H1 (cell line): Measurements from ENCODE around the gene INPP5B. TPM values are rescaled to one million over a fixed set of nuclear protein-coding genes. Genes with fewer than 3 reads are reported as not detected.

Experiments used
- ATF2 ChIP-seq: IDR thresholded peaks from 2 replicates; pipeline ENCODE4 v1.6.1; 2012; ENCODE audit warnings: low read length, inconsistent platforms
- BACH1 ChIP-seq: IDR thresholded peaks from 2 replicates; pipeline ENCODE4 v1.6.1; 2012; ENCODE audit warnings: low read length, improper control_type of control experiment
- CBX8 ChIP-seq: fragments of 300-800, 300-1000 bp; sonication (generic); IDR thresholded peaks from 2 replicates; pipeline ENCODE4 v1.7.1; 2016; ENCODE audit warnings: low read depth, low read length, borderline replicate concordance
- CHD1 ChIP-seq: IDR thresholded peaks from 2 replicates; pipeline ENCODE4 v1.6.1; 2012; ENCODE audit warnings: low read depth, low read length, improper control_type of control experiment
- HDAC2 ChIP-seq, 2 experiments: fragments of 300-600 bp in 1 of 2; sonication (generic) in 1 of 2; IDR thresholded peaks; 2 replicates each; pipeline ENCODE4 v1.6.1; 2011 to 2012; ENCODE audit warnings: low read depth in 2 of 2, low read length in 2 of 2, mild to moderate bottlenecking in 2 of 2, moderate library complexity in 2 of 2, borderline replicate concordance in 1 of 2, inconsistent platforms in 1 of 2
- HDAC6 ChIP-seq: IDR thresholded peaks from one replicate; pipeline ENCODE4 v1.7.1; 2012; ENCODE audit warnings: low read depth, mild to moderate bottlenecking, inconsistent platforms, low read length, moderate library complexity
- JUND ChIP-seq: IDR thresholded peaks from 2 replicates; pipeline ENCODE4 v1.6.1; 2011; ENCODE audit warnings: mild to moderate bottlenecking, improper control_type of control experiment, low read length
- KDM1A ChIP-seq: fragments of 200-600, 300-600 bp; sonication (generic); IDR thresholded peaks from 2 replicates; pipeline ENCODE4 v1.7.1; 2016; ENCODE audit warnings: mild to moderate bottlenecking, low read length, borderline replicate concordance
- KDM5A ChIP-seq: fragments of 200-600 bp; IDR thresholded peaks from 2 replicates; pipeline ENCODE4 v1.7.1; 2012; ENCODE audit warnings: mild to moderate bottlenecking, low read length, inconsistent platforms, mixed read lengths
- PHF8 ChIP-seq: fragments of 200-600 bp; sonication (generic); conservative IDR thresholded peaks from 2 replicates; pipeline ENCODE4 v1.7.1; 2012; ENCODE audit warnings: low read depth, mild to moderate bottlenecking, inconsistent platforms, low read length, moderate library complexity
- RAD21 ChIP-seq, 2 experiments: IDR thresholded peaks in 1 of 2; conservative IDR thresholded peaks in 1 of 2; 2 replicates each; pipeline ENCODE4 v1.6.1; 2011; ENCODE audit warnings: low read depth in 2 of 2, low read length in 2 of 2, improper control_type of control experiment in 1 of 2, inconsistent platforms in 1 of 2, mild to moderate bottlenecking in 1 of 2, moderate library complexity in 1 of 2
- RNF2 ChIP-seq: fragments of 200-900, 300-1000 bp; sonication (generic); IDR thresholded peaks from 2 replicates; pipeline ENCODE4 v1.7.1; 2016; ENCODE audit warnings: borderline replicate concordance, low read depth, mild to moderate bottlenecking, antibody characterized with exemption, low read length; ENCODE audit not compliant: poor library complexity, severe bottlenecking; ENCODE audit errors: missing control alignments
- SAP30 ChIP-seq: fragments of 300-600 bp; sonication (generic); IDR thresholded peaks from 2 replicates; pipeline ENCODE4 v1.7.1; 2012; ENCODE audit warnings: low read length, moderate library complexity, mild to moderate bottlenecking, inconsistent platforms; ENCODE audit not compliant: insufficient read depth, insufficient replicate concordance
- SIN3A ChIP-seq, 2 experiments: IDR thresholded peaks in 1 of 2; conservative IDR thresholded peaks in 1 of 2; 2 replicates each; pipeline ENCODE4 v1.6.1; 2011 to 2012; ENCODE audit warnings: low read length in 2 of 2, improper control_type of control experiment in 1 of 2, low read depth in 1 of 2, mild to moderate bottlenecking in 1 of 2
- TAF1 ChIP-seq: IDR thresholded peaks from 2 replicates; pipeline ENCODE4 v1.6.1; 2011; ENCODE audit warnings: mild to moderate bottlenecking, low read depth, low read length
- TEAD4 ChIP-seq: IDR thresholded peaks from 2 replicates; pipeline ENCODE4 v1.6.1; 2012; ENCODE audit warnings: low read depth, low read length, inconsistent platforms, mixed read lengths
- ZNF274 ChIP-seq: IDR thresholded peaks from 2 replicates; pipeline ENCODE4 v1.7.0; 2012; ENCODE audit warnings: low read length, borderline replicate concordance; ENCODE audit errors: extremely low read depth
- polyA plus RNA-seq, 7 experiments: library from polyadenylated mRNA; depleted of rRNA in 3 of 7; stranded (reverse) in 5 of 7; unstranded in 2 of 7; fragments of >200 nt in 5 of 7; fragments of 200-250 nt in 2 of 7; gene quantifications; 1 replicate in 5 of 7; 2 replicates in 1 of 7; 4 replicates in 1 of 7; pipeline versions ENCODE4 v1.2.1 to v1.2.3, GENCODE V29; 2011 to 2013; ENCODE audit warnings: missing spikeins in 2 of 7, mixed read lengths in 2 of 7
- total RNA-seq: library from RNA; stranded (reverse); fragmentation: NEBNext Ultra II Directional; extraction: Animal tissue kit (Norgen Biotek cat#: 25700); gene quantifications from 2 replicates; pipeline ENCODE4 v1.2.1, GENCODE V29; 2021

INPP5B gene
- total and polyA plus RNA-seq, 2 of the 8 experiments (the other 6 are each of a cell fraction or from before 2014, with no cell fraction given): 14.0 to 23.7 TPM

- TF ChIP-seq BACH1: 0 out of 2 replicates have a peak, but pooled peaks have one; percentile 10
- TF ChIP-seq RNF2: no peak
- peak in 1 of 2 experiments; percentile 85; a peak in 1 of 4 replicates for TF ChIP-seq HDAC2 (IDR thresholded peaks at IDR 0.05; ENCODE audit: borderline replicate concordance in 1 of 2, low read depth in 2 of 2, low read length in 2 of 2)
- peak; percentile 58 to 61; a peak in 3 of 4 replicates for TF ChIP-seq RAD21 (IDR thresholded peaks at IDR 0.05 in 1 of 2, conservative IDR thresholded peaks at IDR 0.05 in 1 of 2; ENCODE audit: low read depth in 2 of 2, low read length in 2 of 2)
- TF ChIP-seq HDAC6: no peak
- TF ChIP-seq KDM5A: peak; percentile 41; the same call in 1 of the 2 replicates
- no peak for TF ChIP-seq CBX8
- no peak for TF ChIP-seq KDM1A
- no peak; the same call in 1 of the 2 replicates for TF ChIP-seq TAF1
- TF ChIP-seq SIN3A (conservative IDR thresholded peaks at IDR 0.05 in 1 of 2, IDR thresholded peaks at IDR 0.05 in 1 of 2; ENCODE audit: low read depth in 1 of 2, low read length in 2 of 2): peak; percentile 35 to 88; a peak in 2 of 4 replicates
- peak; percentile 96 for TF ChIP-seq PHF8
- no peak for TF ChIP-seq ZNF274
- TF ChIP-seq SAP30: no peak
- no peak for TF ChIP-seq TEAD4
- no peak for TF ChIP-seq CHD1
- no peak for TF ChIP-seq ATF2
- no peak for TF ChIP-seq JUND
These were observed 87.1 kb downstream of the INPP5B start, which contains the start of gene MTF1 (continued) for GRCh38 chr1:37859507-37860345.
